C4-2B (cell line): Measurements from ENCODE around the gene TTLL5.

Experiments
- CTCF ChIP-seq: fragments of 450-650 bp; conservative IDR thresholded peaks from 2 replicates; pipeline ENCODE4 v1.5.1; 2017; ENCODE audit warnings: mild to moderate bottlenecking
- ZFX ChIP-seq: fragments of 450-650 bp; IDR thresholded peaks from 2 replicates; pipeline ENCODE4 v1.6.1; 2017

GRCh38 chr14:75643985-75644384 is 17.1 kb upstream of the TTLL5 start:
- TF ChIP-seq CTCF (no peak), ZFX (no peak)
